GM19239 (cell line): ENCODE results near the gene AP1S2.
"Not testable (repeated sequence)": the region's sequence is repeated elsewhere in the genome, so short reads cannot be mapped to it uniquely, and the experiment has no call there.

Source experiments
- DNase-seq: peaks from one replicate; pipeline ENCODE4 v3.0.0; 2011; ENCODE audit warnings: low spot score; ENCODE audit not compliant: insufficient read length
- FAIRE-seq: peaks from 2 replicates; lab custom pipeline; 2011; peaks lifted over from hg19 to GRCh38; lab: Jason Lieb, UNC

The AP1S2 gene

DNA sequence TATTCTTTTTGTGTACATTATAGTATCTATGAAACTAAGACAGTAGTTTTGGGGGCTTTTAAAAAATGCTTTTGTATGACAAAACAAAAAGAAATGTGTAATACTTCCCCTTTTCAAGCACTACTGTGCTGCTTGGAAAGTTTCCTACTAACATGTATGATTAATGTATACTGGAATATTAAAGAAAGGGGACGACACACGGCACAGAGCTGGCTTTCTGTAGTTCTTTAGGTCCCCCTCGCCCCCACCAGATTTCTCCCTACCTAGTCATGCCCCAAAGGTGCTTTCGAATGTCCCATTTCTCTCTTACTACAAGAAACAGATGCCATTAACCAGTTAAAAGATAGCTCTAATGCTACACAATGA lies 1.6 kb upstream of the AP1S2 start:
- DNase-seq (no peak), FAIRE-seq (no peak)

DNA sequence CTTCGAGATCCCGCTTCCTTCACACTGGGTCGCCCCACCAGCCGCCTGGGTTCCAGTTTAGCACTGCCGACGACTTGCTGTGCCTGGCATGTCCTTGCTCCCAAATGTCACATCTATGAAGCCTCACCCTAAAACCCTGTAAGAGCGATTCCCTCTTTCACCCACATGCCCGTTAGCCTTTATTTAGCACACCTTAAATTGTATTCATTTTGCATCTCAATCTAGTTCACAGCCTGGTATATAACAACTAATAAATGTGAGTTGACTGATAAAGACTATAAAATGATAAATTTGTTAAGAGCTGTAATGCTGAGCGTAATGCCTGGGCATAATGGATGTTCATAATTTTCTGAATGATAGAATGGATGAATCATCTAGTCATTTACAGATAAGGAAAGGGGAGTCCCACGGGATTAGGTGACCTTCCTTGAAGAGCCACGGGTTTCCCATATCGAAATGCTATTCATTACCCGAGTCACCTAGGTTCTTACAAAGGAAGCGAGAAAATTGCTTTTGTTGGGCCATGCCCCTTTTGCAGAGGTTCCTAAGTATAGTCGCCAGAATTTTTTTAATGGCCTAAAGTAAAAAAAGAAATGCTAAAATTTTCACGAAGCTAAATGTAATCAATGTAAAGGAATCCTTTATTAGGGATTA lies 1.1 kb upstream of the AP1S2 start:
- FAIRE-seq: no peak

DNA sequence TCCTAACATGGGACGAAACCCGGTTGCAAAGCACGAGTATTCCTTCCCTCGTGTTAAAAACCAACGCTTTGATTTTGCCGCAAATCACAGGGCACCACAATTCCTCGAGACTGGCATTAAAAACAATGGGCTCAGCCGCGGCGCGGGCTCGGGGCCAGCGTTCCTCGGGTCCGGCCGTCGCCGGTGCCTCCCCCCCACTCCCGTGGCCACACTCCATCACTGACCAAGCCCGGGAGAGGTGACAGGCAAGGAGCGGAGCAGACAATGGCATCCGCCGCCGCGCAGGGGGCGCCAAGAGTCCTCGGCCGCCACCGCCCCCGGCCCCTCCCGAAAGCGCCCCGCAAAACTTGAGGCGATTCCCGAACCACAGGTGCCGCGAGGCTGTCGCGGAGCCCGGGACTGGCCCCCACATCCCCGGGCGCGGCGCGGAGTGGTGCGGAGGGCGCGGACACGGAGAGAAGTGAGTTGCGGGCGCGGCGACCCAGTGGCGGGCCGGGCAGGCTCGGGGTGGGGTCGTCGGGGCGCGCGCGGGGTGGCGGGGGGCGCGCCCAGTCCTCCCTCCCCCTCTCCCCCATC lies 445 bp downstream of the AP1S2 start:
- FAIRE-seq (peak; percentile 62), DNase-seq (peak; percentile 5)

More for the DNA sequence above, 1.1 kb upstream of the AP1S2 start:
- no peak for DNase-seq

DNA sequence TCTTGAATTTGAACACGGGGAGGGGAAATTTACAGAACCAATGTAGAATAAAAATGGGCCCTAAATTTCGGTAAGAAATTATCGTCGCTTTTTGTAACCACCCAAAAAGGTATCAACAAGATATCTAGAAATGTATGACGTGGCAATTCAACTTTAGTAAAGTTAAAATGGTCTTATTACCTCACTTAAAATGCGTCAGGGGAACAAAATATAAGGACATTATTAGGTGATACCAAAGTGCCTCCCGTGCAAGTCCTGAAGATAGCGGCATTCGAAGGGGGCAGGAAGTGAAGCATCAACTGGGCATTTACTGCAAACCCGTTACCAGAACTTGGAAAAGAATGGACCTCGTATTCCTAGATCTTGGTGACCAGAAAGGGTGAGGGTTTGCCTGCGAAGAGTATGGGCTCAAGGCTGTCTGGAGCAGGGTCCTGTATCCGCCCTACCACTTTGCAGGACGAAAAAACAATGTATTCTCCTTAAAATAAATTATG lies 980 bp downstream of the AP1S2 start:
- no peak for DNase-seq
- FAIRE-seq: peak; percentile 97

DNA sequence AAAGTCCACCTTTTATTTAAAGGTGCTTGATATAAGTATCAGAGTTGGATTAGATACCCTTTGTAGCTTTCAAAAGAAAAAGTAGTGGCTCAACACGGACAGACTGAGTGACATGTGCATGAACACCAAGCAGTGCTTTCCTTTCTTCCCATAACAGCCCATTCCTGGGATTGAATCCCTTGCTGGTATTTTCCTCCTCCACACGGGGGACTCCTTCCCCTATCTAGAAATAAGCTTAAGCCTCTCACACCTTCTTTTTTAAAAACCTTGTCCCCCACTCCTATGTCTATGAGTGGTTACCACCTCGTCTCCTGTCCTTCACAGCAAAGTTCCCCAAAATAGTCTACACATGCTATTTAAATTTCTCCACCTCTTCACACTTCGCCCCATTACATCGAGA lies 5.1 kb downstream of the AP1S2 start:
- no peak for FAIRE-seq
- no peak for DNase-seq

DNA sequence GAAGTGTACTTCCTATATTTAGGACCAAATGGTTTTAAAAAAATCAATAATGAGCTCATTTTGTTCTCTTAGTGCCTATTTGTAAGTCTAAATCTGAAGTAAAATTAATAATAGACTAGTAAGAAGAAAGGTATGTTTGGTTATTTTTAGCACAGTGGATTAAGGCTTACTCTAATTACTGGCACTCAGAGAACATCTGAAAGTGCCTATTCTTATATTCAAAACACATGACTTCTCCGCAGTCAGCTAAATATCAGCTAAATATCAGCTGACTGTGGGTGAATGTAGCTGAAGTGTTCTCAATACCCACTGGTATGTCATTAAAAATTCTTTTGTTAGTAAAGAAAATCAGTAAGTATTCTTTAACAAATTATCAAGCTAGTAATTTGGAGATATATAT lies 6.0 kb downstream of the AP1S2 start:
- no peak for DNase-seq
- FAIRE-seq: no peak

DNA sequence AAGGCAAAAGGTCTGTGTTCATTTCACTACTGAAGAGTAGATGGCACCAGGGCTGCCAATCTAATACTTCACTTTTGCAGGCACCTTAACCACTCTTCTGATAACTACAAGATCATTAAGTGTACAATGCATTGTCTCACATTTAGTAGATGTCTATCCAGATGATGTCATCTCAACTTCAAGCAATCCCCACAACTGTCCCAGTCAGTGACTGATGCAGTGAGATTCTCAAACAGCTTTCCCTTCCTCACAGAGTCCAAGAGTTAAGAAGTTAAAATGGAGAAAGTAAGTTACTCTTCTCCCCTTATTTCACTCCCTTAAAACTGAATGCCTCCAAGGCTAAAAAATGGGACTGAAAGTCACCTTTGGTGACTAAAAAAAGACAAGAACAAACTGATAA lies 10.7 kb downstream of the AP1S2 start:
- no peak for DNase-seq
- no peak for FAIRE-seq

DNA sequence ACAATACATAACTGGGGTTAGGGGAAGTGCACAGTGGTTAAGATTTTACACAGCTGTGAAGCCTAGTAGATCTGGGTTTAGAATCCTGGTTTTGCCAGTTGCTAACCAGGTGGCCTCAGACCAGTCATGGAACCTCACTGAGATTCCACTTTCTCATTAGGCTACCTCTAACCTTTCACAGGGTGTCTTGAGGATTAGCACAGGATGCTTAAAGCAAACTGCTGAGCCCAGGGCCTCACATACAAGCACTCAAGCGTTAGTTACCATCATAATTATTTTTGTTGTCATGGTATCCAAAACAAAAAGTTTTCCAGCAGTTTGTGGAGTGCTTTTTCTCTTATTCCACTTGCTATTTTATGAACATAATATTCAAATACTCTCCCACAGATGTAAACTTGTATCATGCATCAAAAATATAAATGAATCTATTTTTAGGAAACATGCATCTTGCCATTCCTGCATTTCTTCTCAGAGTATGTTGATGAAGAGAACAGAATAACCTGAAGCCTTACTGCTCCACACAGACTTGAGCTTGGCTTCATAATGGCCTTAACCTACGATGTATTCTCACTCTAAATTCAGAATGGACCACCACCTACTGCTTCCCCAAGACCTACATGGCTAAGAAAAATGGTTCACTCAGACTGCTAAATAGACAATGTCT lies 12.6 kb downstream of the AP1S2 start:
- no peak for FAIRE-seq
- DNase-seq: no peak

DNA sequence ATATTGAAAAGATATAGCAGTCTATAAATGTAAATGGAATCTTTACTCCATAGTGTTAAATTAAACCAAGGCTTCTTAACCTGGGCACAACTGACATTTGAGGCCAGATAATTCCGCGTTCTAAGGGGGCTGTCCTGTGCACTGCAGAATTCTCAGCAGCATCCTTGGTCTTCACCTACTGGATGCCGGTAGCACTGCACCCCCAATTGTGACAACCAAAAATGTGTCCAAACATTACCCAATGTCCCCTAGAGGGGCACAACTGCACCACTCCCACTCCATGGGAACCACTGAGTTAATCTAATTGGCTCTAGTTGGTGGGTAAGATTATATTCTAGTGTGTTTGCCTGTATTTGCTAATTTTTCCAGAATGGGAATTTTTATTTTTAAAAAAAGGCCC lies 16.6 kb downstream of the AP1S2 start:
- DNase-seq (no peak), FAIRE-seq (no peak)

DNA sequence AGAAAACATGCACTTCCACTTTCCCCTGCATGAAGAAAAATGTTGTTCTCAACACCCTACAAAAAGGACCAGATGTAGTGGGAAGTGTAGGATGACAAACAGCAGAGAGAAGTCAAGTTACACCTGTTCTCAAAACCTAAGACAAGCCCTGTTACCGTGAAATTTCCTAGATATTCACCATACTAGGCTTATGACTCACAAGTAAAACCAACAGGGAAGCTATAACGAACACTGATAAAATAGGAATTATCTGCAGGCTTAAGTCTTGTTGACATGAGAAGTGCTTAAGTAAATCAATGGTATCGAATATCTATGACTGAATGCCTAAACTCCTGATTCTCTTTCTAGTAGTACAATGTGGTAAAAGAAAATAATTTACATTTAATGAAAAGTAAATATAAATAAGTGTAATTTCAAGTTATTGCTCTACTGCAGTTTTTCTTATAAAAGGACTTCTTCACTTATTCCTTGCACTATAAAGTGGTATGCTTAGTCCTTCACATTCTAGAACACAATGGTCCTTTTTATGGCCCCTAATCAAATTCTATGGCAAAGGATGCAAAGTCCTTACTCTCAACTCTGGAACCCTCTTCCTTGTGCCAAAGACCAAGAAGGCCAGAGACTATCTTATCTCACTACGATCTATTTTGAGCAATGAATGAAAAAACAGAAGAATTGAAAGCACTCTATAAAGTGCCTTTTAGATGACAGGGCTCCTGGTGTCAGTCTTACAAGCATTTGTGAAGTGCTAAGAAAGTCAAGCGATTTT lies 19.6 kb downstream of the AP1S2 start:
- FAIRE-seq (no peak), DNase-seq (no peak)

DNA sequence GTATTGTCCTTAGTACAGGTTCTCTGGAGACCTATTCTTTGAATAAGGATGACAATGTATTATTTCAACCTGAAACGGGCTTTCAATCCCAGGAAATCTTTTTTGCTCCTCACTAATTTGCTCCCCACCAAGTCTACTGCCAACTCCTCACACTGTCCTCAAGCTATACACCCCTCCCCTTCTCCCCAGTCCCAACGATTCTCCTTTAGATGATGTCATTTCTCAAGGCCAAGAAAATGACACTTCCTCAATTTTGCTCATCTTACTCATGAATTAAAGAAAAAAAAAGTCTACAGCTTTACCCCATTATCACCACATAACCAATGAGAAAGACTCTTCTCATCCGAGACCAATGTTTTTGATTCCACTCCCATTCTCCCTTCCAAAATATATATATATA lies 20.6 kb downstream of the AP1S2 start:
- DNase-seq: no peak

DNA sequence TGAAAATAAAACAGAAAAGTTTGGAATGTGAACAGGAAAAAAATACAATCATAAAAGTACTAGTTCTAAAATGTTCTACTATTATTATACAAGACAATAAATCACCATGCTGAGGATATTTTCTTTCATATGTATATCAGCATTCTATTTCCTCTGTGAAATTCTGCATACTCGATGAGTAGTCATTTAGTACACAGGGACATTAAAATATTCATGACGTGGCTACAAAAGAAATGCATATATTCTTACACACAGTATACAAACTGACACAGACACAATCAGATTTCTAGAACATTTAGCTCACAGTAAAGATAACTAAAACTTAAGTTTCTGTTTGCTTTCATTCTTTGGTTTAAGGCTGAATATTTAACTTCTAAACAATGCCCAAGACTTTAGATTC lies 23.3 kb downstream of the AP1S2 start:
- FAIRE-seq, DNase-seq: not testable (repeated sequence)

More for the DNA sequence above, 20.6 kb downstream of the AP1S2 start:
- no peak for FAIRE-seq

DNA sequence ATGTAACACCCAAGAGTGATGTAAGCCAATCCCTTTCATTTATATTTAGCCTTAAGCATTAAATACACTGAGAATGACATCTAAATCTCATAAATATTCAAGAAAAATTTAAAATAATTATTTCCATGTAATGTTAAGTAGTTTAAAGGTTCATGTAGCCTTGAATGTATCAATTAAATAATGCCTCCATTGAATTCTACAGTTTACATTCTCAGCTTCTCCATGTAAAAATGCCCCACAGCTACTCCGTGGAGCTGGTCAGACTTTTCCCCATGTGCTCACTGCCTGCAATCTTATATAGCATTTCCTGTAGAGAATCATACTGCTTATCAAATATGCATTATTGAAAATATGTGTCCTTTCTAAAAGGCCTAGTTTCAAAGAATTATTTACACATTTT lies 25.4 kb downstream of the AP1S2 start:
- DNase-seq: no peak
- FAIRE-seq: no peak

DNA sequence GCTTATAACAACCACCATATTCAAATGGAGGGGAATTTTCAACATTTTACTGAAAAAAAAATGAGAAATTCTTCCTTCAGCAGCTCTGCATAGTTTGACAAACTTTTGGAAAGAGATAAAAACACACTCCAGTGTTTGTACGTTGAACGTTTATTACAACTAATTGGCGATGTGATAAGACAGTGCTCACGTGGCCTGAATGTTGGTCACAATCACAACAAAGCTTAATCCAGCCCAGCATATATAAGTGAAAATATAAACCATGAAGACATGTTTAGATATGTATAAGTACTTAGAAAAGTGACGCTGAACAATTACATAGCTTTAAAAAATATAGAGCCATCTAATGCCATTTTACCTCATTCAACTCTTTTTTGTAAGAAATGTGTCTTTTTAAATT lies 28.7 kb downstream of the AP1S2 start:
- DNase-seq (no peak), FAIRE-seq (no peak)

DNA sequence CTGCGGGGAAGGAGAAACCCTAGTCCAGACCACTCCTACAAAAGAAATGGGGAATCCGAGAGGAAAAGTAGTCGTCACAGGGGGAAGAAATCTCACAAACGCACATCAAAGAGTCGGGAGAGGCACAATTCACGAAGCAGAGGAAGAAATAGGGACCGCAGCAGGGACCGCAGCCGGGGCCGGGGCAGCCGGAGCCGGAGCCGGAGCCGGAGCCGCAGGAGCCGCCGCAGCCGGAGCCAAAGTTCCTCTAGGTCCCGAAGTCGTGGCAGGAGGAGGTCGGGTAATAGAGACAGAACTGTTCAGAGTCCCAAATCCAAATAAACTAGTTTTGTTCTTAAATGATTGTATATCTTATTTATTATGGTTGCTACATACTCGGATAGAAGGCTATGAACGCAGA lies 31.7 kb downstream of the AP1S2 start:
- DNase-seq (no peak), FAIRE-seq (peak; percentile 72)

DNA sequence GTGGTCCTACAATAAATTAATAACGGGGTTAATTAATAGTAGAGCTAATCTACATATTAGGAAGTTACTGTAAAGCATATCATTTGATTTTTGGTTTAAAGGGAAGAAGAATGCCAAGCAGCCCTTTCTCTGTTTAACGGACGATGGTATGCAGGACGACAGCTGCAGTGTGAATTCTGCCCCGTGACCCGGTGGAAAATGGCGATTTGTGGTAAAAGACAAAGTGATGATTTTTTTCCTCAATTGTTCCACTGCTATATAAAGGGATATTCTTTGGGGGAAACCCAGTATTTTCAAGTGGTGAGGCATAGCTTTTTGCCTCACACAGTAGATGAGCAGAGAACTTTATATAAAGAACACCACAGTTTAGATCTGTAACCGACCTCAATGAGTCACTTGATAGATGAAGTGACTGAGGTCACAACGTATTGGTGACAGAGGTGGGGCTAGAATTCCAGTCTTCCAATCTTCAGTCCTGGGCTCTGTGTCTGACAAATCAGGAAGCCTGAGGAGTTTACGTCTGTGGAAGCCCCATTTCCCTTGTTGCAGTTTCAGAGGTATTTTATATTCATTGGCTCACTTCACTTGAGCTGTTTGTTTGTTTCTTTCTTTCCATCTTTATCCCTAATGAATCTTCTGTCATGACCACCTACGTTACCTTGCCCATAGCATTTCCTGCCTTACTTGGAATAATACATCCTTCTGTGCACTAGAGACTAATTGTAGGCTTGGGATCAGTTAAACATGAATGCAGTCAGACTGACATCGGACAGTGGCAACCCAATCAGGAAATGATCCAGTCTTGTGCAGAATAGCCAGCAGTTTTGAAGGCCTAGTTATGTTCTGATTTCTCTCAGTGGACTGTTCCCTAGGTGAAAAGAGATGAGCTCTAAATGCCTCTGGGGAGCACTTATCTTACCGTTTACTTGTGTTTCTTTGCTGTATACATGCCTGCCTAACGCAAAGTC lies 34.2 kb downstream of the AP1S2 start:
- DNase-seq (no peak), FAIRE-seq (no peak)

DNA sequence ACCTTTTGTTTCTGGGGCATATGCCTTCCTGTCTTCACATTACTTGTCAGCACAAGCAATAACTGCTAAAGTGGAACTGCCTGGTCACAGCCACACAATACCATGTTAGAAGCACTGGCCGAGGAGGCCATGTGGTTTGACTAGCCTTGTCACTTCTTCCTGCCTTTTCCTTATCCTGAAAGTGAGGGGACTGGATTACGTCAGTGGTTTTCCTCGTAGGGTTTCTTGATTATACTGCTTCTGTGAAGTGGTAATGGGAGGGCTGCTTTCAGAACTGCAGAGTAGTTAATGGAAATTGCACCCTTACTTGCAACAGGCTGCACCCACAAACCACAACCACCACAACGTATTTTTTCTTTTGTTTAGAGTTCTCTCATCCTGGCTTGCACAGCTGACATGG lies 37.7 kb downstream of the AP1S2 start:
- DNase-seq: no peak
- FAIRE-seq: peak; percentile 85

DNA sequence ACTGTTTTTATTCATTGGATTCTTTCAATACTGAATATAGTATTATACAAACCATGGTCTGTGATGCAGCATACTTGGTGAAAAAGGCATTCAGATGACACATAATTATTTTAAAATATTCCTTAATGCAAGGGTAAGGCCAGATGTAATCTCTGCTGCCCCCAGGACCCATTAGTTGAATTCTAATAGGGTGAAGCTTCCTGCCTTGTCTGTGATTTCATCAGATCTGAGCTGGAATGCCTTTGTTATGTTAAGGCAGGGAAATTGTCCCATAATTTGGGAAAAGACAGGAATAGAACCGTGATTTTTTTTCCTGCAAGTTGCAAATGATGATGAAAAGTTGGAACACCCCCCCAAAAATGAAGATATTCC lies 38.2 kb downstream of the AP1S2 start:
- FAIRE-seq: no peak
- no peak for DNase-seq

DNA sequence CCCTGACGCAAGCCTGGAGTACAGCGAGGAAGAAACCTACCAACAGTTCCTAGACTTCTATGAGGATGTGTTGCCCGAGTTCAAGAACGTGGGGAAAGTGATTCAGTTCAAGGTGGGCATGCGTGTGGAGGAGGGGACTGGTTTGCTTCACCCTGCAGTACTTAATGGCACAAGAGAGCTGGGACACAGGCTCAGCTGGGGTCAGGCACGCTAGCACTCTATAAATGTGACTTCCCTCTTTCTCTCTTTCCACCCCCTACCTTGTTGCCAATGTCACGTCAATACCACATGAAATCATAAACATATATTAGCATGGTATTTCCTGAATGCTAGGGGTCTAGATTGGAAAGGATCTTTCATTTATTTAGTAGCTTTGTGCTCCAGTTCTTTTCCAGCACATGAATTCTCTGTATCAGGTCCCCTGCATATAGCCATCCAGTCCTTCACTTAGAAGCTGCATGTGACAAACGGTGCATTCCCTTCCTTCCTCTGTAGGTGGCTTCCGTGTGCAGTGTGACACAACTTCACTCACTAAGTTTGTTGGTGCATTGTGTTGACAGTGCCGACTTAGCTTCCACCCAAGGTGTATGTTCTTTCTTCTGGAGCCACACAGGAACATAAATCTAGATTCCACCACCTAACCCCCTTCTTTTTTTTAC lies 38.7 kb downstream of the AP1S2 start:
- FAIRE-seq (peak; percentile 91), DNase-seq (no peak)
